ENCODE data around the gene NEK5.
"Not testable (repeated sequence)": the region's sequence is repeated elsewhere in the genome, so short reads cannot be mapped to it uniquely, and the experiment has no call there.

Gene NEK5

GRCh38 chr13:52112591-52112990, 16.3 kb downstream of the NEK5 start:
- DNase-seq (ENCODE audit: low read depth): no peak
- H3K4me3 ChIP-seq (ENCODE audit: control insufficient read depth, low read depth, low read length): no peak overlapping the region
- no peak for TF ChIP-seq CTCF (conservative IDR thresholded peaks at IDR 0.05; ENCODE audit: control insufficient read depth, insufficient read depth, low read depth, low read length)

- H3K4me3 ChIP-seq (ENCODE audit: control insufficient read depth, low read depth, low read length): no peak overlapping the region
- DNase-seq (ENCODE audit: low read depth): no peak
- TF ChIP-seq CTCF (conservative IDR thresholded peaks at IDR 0.05; ENCODE audit: control insufficient read depth, insufficient read depth, low read depth, low read length): no peak
Observed at GRCh38 chr13:52109116-52109670, 19.7 kb downstream of the NEK5 start.

GRCh38 chr13:52105841-52106240, 23.0 kb downstream of the NEK5 start:
- DNase-seq (ENCODE audit: low read depth): no peak
- H3K4me3 ChIP-seq (ENCODE audit: control insufficient read depth, low read depth, low read length): no peak overlapping the region
- no peak for TF ChIP-seq CTCF (conservative IDR thresholded peaks at IDR 0.05; ENCODE audit: control insufficient read depth, insufficient read depth, low read depth, low read length)

- no peak overlapping the region for H3K4me3 ChIP-seq (ENCODE audit: control insufficient read depth, low read depth, low read length)
- peak; percentile 6 for DNase-seq (ENCODE audit: low read depth)
- TF ChIP-seq CTCF (conservative IDR thresholded peaks at IDR 0.05; ENCODE audit: control insufficient read depth, insufficient read depth, low read depth, low read length): no peak
Observed at GRCh38 chr13:52104624-52105023, 24.2 kb downstream of the NEK5 start.

- no peak overlapping the region for H3K4me3 ChIP-seq (ENCODE audit: control insufficient read depth, low read depth, low read length)
- DNase-seq (ENCODE audit: low read depth): no peak
- TF ChIP-seq CTCF (conservative IDR thresholded peaks at IDR 0.05; ENCODE audit: control insufficient read depth, insufficient read depth, low read depth, low read length): no peak
Observed at GRCh38 chr13:52103386-52103785, 25.5 kb downstream of the NEK5 start.

GRCh38 chr13:52102423-52102822, 26.4 kb downstream of the NEK5 start:
- H3K4me3 ChIP-seq (ENCODE audit: control insufficient read depth, low read depth, low read length); DNase-seq (ENCODE audit: low read depth): not testable (repeated sequence)

GRCh38 chr13:52097197-52097596, 31.7 kb downstream of the NEK5 start:
- no peak for DNase-seq (ENCODE audit: low read depth)
- no peak for TF ChIP-seq CTCF (conservative IDR thresholded peaks at IDR 0.05; ENCODE audit: control insufficient read depth, insufficient read depth, low read depth, low read length)
- H3K4me3 ChIP-seq (ENCODE audit: control insufficient read depth, low read depth, low read length): no peak overlapping the region
